ENCODE measurements around the gene SELPLG.
A peak's percentile ranks its signal among the peaks of the same experiment; 100 is the strongest.
"Not testable (repeated sequence)": the region's sequence is repeated elsewhere in the genome, so short reads cannot be mapped to it uniquely, and the experiment has no call there.

SELPLG gene, protein sequence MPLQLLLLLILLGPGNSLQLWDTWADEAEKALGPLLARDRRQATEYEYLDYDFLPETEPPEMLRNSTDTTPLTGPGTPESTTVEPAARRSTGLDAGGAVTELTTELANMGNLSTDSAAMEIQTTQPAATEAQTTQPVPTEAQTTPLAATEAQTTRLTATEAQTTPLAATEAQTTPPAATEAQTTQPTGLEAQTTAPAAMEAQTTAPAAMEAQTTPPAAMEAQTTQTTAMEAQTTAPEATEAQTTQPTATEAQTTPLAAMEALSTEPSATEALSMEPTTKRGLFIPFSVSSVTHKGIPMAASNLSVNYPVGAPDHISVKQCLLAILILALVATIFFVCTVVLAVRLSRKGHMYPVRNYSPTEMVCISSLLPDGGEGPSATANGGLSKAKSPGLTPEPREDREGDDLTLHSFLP

DNA sequence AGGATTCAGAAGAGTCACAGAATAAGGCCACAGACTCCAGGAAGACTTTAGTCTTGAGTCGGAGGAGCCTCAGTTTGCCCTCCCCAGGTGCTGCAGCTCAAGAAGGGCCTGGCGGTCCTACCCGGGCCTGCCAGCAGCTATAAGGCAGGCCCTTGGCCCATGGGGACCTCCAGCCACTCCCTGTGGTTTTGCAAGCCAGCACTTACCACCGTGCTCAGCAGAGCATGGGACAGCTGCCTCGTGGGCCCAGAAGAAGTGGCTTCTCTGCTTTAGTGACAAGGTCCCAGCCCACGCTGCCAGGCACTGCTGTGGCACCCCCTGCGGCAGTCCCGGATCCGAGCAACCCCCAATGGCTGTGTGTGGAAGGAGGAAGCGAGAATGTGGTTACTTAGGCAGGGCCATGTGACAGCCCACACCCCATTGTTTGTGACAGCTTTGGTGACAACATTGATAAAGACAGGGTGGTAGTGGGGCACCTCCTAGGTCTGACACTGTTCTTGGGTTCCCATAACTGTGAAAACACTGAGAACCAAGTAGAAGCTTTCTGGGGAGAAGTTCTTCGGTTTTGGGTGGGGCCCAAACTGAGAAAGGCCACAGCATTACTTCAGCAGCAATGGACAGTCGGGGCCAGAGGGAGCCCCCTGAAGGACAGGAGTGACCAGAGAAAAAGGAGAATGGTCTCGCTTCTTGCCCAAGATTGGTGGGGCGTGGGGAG lies at the start of gene SELPLG:
SELPLG (minus strand) TSS at position 361 of the 715 bp plus-strand sequence. CDS start 9,587 bp downstream, outside the sequence.
- DNase-seq (ENCODE audit: low spot score) = peak; percentile 91

DNA sequence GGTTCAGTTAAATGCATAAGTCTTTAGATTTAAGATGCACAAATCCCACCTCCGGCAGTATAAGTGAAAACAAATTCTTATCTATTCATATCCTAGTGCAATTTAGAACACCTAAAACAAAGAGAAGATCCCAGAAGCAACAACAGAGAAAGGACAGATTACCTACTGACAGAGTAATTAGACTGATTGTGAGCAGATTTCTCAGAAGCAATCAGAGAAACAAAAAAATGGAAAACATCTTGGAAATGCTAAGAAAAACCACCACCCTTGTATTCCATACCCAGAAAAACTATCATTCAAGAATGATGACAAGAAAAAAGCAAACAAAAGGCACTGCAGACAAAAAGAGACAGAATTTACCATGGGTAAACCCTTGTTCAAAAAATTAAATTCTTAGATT lies 47.6 kb upstream of the SELPLG start:
- no peak for DNase-seq (ENCODE audit: low spot score)

DNA sequence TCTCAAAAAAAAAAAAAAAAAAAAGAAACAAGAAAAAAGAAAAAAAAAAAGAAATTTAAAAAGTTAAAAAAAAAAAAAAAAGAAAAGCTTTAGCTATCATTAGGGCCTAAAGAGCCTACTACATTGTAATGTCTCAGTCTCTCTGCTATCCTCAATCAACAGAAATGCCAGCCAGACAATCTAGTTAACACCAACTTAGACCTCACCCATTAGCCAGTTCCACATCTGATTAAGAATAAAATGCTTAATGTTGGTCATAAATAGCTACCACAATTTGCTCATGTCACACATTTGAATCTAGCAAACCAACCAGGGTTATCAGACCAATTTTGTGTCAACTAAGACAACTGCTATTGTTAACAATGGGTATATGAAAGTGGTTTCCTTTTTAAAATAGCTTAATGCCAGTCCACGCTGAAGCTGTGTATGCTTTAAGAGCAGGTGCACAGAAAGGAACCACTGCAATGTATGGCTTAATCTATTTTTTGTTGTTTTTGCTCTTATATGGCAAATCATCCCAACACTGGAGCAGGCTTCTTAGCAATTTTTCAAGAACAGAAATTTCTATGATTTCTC lies 45.5 kb upstream of the SELPLG start:
- DNase-seq (ENCODE audit: low spot score) = no peak

DNA sequence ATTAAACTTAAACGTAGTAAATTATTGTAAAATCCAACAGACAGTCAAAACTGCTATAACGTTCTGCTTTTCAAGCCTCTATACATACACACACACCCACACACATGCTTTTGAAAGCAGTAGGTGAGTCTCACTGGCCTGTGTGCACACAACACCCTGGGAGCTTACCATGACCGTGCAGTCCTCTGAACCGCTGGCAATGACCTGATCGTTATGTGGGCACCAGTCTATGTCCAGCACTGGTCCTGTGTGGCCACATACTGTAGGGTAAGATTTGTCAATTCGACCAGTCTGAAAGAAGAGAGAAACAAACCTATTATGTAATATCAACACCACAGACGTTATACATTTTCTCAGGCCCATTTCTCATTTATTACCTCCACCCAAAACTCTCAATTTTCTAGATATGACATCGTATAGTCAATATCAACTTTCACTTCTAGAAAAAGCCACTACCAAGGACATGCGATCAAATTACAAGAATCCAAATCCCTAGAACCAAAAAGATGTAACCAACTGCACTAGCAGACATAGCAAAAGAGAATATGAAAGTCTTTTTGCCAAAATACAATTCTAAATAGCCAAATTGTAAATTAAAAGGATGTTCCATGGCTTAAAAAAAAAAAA lies 44.5 kb upstream of the SELPLG start:
- no peak for DNase-seq (ENCODE audit: low spot score)

DNA sequence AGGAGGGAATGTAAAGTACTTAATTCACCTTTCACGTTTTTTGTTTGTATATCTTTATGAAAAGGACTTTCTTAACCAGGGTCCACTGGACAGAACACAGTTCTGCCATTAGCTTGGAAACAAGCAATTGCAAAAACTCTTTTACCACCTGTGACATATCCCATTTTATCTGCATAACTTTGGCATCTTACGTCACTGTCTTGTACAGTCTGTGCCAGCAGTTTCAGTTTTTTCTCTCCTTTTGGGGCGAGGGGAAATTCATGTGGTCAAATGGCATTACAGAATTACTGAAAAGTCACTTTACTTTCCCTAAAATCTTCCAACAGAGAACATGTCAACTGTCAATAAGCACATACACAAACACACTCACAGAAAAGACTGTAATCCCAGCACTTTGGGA lies 43.7 kb upstream of the SELPLG start:
- DNase-seq (ENCODE audit: low spot score) = no peak

DNA sequence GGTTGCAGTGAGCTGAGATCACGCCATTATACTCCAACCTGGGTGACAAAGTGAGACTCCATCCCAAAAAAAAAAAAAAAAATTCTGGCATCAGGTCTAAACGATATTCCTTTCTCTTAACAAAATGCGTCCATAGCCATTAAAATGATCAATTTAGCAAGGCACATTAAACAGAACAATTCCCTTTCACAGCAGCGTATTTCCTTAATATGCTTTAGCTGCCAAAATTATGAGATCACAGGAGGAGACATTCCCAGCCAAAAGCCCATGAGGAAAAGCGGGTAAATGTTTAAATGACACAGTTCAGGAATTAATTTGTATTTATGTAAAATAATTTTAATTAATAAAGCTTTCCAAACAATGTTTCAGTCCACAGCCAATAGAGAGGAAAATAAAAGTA lies 43.0 kb upstream of the SELPLG start:
- no peak for DNase-seq (ENCODE audit: low spot score)

DNA sequence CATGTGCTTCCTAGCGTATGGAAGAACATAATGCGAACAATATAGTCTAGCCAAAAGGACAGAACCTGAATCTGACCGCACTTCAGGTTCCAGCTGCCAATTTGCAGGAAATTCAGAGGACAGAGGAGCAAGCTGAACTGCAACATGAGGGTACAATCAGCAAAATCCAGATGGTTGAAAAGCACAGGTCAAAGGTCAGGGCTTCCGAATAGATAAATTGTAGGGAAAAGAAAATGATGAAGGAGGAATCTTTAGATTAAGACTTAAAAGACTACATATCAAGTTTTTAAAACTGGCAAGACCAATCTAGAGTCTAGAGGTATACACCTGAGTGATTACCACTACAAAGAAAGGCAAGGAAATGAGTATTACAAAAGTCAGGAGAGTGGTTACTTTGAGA lies 42.1 kb upstream of the SELPLG start:
- DNase-seq (ENCODE audit: low spot score) = no peak

DNA sequence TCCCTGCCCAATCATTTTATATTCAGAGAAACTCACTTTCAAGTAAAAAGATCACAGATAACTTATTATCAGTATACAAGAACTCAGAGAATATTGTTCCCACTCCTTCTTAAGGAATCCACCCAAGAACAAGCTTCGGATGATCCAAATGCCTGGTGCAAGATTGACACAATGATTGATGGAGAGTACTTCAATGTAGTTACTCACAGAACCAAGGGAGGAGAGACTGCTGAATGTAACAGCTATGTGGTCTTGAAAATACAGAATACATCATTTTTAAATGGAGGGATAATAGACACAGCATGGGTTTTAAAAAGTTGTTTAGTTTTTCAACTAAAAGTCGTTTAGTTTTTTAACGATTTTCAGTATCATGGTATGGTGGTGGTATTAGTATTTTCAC lies 38.4 kb upstream of the SELPLG start:
- no peak for DNase-seq (ENCODE audit: low spot score)

DNA sequence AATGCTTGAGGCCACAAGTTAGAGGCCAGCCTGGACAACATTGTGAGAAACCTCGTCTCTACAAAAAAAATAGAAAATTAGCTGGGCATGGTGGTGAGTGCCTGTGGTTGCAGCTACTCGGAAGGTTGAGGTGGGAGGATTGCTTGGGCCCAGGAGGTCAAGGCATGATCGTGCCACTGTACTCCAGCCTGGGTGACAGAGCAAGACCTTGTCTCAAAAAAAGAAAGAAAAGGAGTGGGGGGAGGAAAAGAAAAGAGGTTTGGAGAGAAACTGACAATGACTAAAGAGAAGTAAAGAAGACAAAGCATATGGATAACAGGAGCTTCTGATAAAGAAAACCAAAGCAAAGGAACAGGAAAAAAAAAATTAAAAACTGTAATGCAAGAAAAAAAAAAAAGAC lies 37.4 kb upstream of the SELPLG start:
- no peak for DNase-seq (ENCODE audit: low spot score)

DNA sequence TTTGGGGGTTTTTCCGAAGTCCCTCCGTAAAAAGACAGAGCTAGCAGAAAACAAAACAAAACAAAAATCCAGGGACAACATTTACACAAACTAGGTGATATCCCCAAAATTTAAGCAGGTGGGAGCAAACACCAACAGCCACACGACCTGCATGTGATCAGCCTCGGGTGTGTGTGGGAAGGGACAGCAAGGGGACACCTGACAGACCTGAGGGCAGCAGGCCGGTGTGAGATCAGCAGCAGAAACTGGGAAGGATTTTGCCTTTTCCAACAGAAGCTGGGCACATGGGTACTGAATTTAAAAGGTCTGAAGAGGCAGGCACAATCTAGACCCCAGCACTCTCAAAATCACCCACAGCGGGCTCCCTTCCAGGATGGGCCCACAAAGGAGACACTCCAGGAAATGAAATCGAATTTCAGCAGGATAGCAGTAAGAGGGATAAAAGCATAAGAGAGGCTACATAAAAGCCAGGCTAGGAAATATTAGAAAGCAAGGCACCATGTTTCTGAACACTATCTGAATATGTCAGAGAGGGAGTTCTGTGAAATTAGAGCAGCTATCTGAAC lies 36.5 kb upstream of the SELPLG start:
- DNase-seq (ENCODE audit: low spot score) = no peak

DNA sequence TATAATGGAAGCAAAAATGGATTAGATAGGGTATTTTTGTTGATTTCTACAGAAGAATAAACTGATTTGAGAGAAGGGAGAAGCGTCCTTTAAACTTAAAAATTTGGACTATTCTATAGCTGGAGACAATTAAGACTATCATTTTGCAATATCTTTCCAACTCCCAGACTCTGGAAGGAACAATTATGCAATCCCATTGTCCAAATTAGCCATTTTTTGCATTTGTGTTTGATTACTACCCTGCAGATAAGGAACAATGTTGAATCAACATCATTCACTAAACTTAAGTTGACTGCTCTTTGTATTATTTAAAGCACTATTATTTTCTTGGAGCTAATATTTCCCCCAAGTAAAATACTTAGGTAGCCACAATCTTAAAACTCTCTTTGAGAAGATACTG lies 34.8 kb upstream of the SELPLG start:
- DNase-seq (ENCODE audit: low spot score) = no peak

DNA sequence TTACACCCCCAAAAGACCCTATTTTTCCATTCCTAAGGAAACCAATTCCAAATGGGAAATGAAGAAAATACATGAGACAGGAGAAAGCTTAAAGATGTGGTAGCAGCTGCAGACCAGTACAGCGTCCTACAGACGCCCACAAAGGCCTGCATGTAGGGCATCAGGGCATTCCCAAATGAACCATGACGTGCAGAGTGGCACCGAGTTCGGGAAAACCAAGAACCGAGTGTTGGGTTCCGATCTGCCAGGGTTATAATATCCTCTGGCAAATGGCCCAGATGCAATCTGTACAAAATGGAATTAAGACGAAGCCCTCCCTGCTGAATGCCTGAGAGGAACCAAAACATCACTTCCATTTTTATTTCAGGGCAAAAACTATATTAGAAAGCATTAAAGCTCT lies 34.4 kb upstream of the SELPLG start:
- no peak for DNase-seq (ENCODE audit: low spot score)

DNA sequence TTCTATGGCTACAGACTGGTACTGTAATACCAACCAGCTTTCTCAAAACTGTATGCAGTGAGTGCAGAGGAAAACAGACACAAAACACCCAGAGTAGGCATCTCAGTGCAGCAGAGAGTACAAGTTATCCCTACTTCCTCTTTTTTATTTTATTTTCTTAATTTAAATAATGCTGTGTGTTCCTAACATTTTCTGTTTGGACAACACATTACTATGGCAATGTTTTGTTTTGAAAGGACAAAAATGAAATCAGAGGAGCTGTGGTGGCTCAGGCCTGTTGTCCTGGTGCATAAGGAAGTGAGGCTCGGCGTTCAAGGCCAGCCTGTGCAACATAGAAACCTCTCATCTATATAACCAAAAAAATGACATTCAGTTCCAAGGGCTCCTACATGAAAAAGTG lies 33.7 kb upstream of the SELPLG start:
- peak; percentile 38 for DNase-seq (ENCODE audit: low spot score)

DNA sequence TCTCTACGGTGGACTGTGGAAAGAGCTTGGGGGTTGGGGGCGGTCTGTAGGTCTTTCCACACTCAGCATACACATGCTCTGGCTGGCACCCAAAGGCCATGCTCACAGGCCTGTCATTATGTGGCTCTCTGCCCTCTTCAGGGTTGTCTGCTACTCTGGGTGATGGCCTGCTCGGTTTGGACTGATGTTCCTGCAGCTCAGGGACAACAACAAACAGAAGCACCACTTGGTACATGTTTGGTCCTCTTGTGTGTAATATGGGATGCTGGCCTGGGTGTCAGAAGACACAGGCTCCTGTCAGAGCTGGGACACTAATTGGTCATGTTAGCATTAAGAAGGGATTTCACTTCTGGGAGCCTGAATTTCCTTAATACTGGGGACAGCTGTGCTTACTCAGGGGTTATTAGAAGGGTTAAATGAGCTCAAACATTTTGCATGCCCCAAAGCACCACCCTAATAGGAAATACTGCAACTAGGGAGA lies 32.7 kb upstream of the SELPLG start:
- no peak for DNase-seq (ENCODE audit: low spot score)

DNA sequence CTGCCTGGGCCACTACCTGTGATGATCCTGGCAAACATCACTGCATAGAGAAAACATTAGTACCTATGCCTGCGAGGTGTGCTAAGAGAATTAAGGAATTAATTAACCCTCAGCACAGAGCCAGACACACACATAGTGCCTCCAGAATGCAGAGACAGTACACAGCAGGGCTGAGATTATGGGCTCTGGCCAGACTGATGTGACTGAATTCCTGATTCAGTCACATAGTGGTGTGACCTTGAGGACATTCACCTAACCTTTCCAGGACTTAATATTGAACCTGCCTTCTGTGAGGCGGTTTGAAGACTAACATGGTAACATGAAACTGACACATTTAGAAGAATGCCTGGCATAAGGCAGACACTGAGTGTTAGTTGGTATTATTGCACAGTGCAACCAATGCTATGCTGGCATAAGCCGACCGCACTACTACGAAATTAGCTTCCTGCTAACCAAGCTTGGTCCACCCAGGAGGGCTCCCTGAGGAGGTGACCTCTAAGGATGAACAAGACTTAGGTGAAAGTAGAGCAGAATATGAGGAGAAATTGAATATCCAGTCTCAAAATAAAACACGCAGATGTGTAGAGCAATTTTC lies 32.0 kb upstream of the SELPLG start:
- DNase-seq (ENCODE audit: low spot score) = no peak

DNA sequence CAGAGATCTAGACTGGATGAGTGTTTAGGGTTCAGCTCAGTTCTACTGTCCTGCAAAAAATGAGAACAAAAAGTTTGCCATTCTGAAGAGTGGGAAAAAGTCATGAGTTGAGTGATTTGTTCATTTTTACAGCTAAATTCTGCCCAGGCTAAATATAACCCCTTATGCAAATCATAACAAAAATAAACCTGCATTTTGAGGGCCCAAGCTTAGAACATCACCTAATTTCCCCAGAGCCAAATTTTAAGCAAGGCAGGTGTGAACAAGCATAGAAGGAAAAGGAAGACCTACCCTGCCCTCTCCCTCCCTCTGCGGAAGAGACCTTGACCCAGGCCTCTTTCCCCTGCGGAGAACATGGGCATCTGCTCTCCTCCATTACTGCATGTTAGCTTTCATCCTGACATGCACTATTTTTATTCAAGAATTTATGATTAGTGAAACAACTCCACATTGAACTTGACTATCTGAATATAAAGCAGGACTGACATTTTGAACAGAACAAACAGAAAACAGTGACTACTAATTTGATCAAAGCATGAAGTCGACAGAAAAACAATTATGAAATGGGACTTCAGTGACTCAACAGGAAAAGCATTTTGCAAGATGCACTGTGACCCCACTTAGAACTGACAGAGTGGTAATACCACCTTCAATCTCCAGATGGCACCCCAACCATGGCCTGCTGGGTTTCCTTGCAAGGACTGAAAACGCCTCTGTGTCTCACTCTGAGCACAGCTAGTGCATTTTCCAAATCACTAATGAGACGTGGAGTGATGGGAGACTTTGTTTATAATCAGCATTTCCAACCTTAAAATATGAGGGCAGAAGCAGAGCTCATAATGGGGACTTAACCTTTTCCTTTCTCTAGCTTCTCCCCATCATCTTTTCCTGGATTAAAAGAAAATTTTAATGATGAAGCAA lies 30.9 kb upstream of the SELPLG start:
- peak; percentile 77 for DNase-seq (ENCODE audit: low spot score)

DNA sequence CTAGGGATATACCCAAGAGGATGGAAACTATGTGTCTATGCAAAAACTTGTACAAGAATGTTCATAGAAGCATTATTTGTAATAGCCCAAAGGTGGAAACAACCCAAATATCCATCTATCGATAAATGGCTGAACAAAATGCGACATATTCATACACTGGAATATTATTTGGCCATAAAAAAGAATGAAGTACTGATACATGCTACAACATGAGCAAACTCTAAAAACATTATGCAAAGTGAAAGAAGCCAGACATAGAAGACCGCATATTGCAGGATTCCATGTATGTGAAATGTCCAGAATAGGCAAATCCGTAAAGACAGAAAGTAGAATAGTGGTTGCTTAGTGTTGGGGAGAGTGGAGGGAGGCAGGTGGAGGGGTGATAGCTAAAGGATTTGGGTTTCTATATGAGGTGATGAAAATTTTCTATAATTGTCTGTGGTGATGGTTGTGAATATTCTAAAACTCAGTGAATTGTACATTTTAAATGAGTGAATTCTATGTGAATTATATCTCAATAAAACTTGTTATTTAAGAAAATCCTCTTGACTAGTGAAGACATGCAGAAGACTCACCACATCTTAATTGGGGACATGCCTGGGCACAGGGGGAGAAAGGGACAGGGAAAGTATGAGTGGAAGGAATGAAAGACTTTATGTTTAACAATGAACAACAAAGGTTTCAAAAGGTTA lies 29.8 kb upstream of the SELPLG start:
- no peak for DNase-seq (ENCODE audit: low spot score)

DNA sequence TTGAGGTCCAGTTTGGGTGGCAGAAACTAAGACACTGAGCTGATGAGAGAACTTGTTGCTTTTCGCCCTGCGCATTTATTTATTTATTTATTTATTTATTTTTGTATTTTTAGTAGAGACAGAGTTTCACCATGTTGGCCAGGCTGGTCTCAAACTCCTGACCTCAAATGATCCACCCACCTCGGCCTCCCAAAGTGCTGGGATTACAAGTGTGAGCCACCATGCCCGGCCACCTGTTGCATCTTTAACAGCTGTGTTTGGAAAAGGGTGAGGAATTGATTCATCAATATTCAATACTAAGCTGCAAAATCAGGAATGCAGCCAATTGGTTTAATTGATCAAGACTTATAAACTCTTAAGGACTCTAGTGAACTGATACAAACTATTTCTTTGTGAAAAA lies 24.4 kb upstream of the SELPLG start:
- DNase-seq (ENCODE audit: low spot score) = not testable (repeated sequence)

DNA sequence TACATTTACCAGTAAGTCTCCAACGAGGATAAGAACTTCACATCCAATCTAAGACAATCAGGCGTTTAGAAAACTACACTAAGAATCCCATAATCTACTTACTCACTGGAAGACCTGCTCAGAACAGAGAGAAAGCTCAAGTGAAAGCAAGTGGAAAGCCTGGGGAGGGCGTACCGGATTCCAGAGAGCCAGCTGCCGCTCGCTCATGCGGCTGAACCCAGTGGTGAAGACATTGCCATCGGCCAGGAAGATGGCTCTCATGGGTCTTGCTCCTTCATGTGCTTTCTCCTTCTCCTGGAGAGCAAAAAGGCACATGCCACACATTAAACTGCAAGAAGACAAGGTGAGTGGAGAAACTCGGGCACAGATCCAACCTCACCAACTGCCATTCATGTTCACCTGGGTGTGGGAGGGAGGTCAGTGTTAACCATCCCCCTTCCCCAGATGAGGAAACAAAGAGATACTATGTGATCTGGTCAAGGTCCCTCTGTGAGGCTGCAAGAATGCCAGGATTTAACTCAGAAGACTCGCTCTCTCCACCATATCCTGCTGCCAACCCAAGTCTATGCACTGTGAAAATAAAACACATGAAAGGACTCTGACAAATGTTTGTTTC lies 23.5 kb upstream of the SELPLG start:
- no peak for DNase-seq (ENCODE audit: low spot score)

DNA sequence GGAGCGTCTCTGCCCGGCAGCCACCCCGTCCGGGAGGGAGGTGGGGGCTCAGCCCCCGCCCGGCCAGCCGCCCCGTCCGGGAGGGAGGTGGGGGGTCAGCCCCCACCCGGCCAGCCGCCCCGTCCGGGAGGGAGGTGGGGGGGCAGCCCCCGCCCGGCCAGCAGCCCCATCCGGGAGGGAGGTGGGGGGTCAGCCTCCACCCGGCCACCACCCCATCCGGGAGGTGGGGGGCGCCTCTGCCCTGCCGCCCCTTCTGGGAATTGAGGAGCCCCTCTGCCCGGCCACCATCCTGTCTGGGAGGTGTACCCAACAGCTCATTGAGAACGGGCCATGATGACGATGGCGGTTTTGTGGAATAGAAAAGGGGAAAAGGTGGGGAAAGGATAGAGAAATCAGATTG lies 22.6 kb upstream of the SELPLG start:
- DNase-seq (ENCODE audit: low spot score) = not testable (repeated sequence)
